BLaER1 (cell line): ENCODE measurements around the gene NFIA.

ENCODE experiments used
- H3K27ac ChIP-seq: shearing (Covaris generic); formaldehyde crosslinking; 2 replicates; pipeline ENCODE4 v1.8.1; 2022
- H3K27me3 ChIP-seq: shearing (Covaris generic); formaldehyde crosslinking; 2 replicates; pipeline ENCODE4 v1.8.1; 2022
- H3K36me3 ChIP-seq: shearing (Covaris generic); formaldehyde crosslinking; 2 replicates; pipeline ENCODE4 v1.8.1; 2022
- H3K4me1 ChIP-seq: shearing (Covaris generic); formaldehyde crosslinking; 2 replicates; pipeline ENCODE4 v1.8.1; 2022
- H3K4me2 ChIP-seq: shearing (Covaris generic); formaldehyde crosslinking; 2 replicates; pipeline ENCODE4 v1.8.1; 2022
- H3K4me3 ChIP-seq: shearing (Covaris generic); formaldehyde crosslinking; 2 replicates; pipeline ENCODE4 v1.8.1; 2022
- H3K9ac ChIP-seq: shearing (Covaris generic); formaldehyde crosslinking; 2 replicates; pipeline ENCODE4 v1.8.1; 2022
- H3K9me3 ChIP-seq: shearing (Covaris generic); formaldehyde crosslinking; 2 replicates; pipeline ENCODE4 v1.8.1; 2022
- H4K20me1 ChIP-seq: shearing (Covaris generic); formaldehyde crosslinking; 2 replicates; pipeline ENCODE4 v1.8.1; 2022
- Cebpa-rat ChIP-seq: shearing (Covaris generic); IDR thresholded peaks from 2 replicates; pipeline ENCODE4 v1.8.1; 2022

The NFIA gene

DNA sequence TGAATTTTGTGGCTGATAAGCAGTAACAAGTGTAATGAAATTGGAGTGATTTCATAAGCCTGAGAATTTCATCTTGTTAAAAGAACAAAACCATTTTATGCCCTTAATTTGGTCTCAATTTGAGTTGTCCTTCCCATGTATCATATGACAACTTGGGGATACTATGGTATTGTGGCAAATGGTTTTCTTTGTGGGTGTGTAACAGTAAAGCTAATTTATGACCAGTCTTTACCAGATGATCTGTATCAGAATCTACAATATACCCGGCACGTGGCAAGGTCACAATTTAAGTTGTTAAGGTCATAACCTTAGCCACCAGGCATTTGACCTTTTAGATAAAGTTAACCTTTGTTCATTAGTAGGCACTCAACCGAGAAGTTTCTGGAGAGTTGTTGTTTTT lies 9.1 kb downstream of the NFIA start:
- Histone ChIP-seq H4K20me1 (no peaks in the 10 kb centered on the region; the same call in 1 of the 2 replicates), H3K4me1 (no peaks in the 10 kb centered on the region), H3K9me3 (no peaks in the 10 kb centered on the region), H3K27me3 (peaks cover 13% of the 10 kb centered on the region), H3K36me3 (no peaks in the 10 kb centered on the region), H3K4me3 (no peak overlapping the region), H3K9ac (no peak overlapping the region), H3K27ac (no peak overlapping the region), H3K4me2 (no peak overlapping the region)
- TF ChIP-seq Cebpa-rat = no peak

DNA sequence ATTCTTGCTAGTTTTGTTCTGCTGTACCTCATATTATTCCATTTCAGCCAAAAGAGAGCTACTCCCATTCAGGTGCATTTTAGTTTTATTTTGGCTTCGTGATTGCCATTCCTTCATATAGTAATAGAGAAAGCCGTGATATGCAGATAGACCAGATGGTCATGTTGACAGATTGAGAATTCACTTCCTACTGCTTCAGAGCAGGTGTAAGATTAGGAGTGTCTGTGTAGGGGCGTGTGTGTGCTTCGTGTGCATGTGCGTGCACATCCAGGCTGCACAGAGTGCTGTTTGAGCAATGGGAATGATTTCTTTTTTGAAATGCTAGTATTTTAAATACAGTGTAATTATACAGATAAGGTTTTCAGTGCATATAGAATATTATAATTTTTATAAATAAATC lies 10.3 kb downstream of the NFIA start:
- no peak overlapping the region for H3K4me2 ChIP-seq
- H3K9ac ChIP-seq = no peak overlapping the region
- H4K20me1 ChIP-seq = no peaks in the 10 kb centered on the region
- no peak for TF ChIP-seq Cebpa-rat
- H3K27ac ChIP-seq = no peak overlapping the region
- no peaks in the 10 kb centered on the region for H3K36me3 ChIP-seq
- H3K9me3 ChIP-seq = no peaks in the 10 kb centered on the region
- H3K27me3 ChIP-seq = peaks cover 10% of the 10 kb centered on the region
- H3K4me1 ChIP-seq = no peaks in the 10 kb centered on the region
- H3K4me3 ChIP-seq = no peak overlapping the region

DNA sequence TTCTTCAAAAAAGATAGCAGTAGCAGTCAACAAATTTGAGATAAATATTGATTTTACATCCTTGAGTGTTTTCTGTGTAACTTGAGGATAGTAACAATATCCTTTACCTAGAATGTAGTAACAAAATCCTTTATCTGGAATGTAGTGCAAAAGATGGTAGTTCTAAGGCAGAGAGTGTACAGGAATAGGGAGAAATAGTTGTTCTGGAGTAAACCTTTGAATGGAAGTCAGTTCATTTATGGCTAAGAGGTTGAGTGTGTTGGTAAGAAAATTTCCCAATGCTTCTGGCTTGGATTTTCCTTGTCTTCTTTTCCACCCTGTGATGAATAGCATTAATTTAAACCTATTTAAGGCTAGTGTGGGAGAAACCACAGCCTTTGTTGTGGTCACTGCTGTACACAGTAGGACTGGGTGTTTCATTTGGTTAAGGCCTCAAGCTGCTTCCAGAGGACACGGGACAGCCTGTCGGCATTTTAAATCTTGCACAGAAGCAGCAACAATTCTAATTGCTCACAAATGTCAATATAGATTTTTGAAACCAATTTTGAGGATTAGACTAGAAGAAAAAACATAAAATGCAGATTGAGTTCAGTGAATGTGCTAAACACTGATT lies 11.3 kb downstream of the NFIA start:
- Histone ChIP-seq H3K9me3 (no peaks in the 10 kb centered on the region), H4K20me1 (no peaks in the 10 kb centered on the region), H3K27ac (no peak overlapping the region), H3K4me3 (no peak overlapping the region), H3K36me3 (no peaks in the 10 kb centered on the region), H3K4me2 (no peak overlapping the region), H3K4me1 (no peaks in the 10 kb centered on the region), H3K9ac (no peak overlapping the region), H3K27me3 (no peaks in the 10 kb centered on the region)
- TF ChIP-seq Cebpa-rat = no peak

DNA sequence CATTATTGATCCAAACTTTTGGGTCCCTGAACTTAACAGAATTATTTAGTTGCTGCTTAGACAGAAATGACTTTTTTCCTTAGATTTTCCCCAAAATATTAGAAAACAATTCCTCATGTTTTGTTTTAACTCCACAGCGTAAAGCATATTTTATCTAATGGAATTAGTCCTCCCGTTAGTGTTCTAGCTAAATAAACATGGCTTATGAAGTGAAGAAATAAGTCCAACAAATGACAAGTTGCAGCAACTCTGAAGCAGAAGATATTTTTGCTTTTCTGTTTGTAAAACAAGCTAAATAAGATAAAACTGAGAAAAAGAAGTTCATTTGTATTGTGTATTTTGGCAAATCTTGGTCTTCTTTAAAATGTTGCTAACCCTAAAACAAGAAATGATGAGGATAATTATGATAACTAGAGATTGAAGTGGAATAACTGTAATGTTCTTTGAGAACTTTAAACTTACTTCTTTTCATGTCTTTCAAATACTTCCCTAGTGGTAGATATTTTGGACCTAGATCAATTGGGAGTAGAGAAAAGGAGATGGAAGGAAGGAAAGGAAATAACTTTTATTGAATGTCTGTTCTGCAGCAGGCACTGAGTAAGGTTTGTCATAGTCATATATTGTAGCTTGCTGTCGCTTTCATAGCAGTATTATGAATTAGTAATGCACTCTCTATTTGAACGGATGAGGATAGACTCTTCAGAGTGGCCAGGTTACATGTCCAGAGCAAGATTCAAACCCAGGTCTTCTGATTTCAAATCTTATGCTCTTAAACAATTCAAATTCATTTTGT lies 12.5 kb downstream of the NFIA start:
- no peaks in the 10 kb centered on the region for H3K27me3 ChIP-seq
- no peak overlapping the region for H3K9ac ChIP-seq
- H3K9me3 ChIP-seq = no peaks in the 10 kb centered on the region
- H3K27ac ChIP-seq = no peak overlapping the region
- no peak overlapping the region for H3K4me2 ChIP-seq
- no peak overlapping the region for H3K4me3 ChIP-seq
- TF ChIP-seq Cebpa-rat = no peak
- H3K4me1 ChIP-seq = no peaks in the 10 kb centered on the region
- no peaks in the 10 kb centered on the region for H3K36me3 ChIP-seq
- H4K20me1 ChIP-seq = no peaks in the 10 kb centered on the region

DNA sequence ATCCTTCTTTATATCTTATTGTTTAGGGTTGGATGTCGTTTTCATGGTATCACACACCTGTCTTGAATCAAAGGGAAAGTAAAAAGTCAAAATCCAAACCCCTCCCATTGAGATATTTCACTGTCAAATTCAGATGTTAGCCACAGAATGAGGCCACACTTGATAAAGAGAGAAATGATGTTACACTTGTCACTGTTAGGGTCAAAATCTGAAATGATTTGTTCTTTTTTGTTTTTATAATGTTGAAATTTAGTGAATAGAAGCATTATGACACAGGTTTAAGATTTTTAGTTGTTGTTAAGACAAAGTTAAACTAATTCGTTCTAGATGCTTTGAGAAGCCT lies 13.1 kb downstream of the NFIA start:
- no peaks in the 10 kb centered on the region for H3K27me3 ChIP-seq
- no peak for TF ChIP-seq Cebpa-rat
- H3K4me2 ChIP-seq = no peak overlapping the region
- H3K4me1 ChIP-seq = no peaks in the 10 kb centered on the region
- H3K4me3 ChIP-seq = no peak overlapping the region
- no peaks in the 10 kb centered on the region for H3K9me3 ChIP-seq
- H3K27ac ChIP-seq = no peak overlapping the region
- no peak overlapping the region for H3K9ac ChIP-seq
- no peaks in the 10 kb centered on the region for H4K20me1 ChIP-seq
- H3K36me3 ChIP-seq = no peaks in the 10 kb centered on the region

DNA sequence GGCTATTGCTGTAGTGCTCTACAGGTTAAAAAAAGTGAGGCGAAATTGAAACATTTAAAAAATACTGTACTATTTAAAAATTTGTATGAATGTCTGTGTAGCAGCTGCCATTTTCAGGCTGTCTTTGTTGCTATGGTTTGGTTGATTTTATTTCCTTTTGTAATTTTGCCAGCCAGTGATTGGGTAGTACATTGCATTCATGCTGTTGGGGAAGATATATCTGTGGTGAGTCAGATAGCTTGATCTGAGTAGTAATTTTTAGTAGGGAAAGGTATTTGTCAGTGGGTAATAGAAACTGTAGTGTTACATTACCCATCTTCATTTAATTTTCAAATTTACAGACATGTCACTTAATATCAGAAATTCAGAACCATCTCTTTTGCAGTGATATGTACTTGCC lies 15.0 kb downstream of the NFIA start:
- Histone ChIP-seq H3K4me1 (no peaks in the 10 kb centered on the region), H3K27me3 (no peaks in the 10 kb centered on the region), H4K20me1 (no peaks in the 10 kb centered on the region), H3K9ac (no peak overlapping the region), H3K9me3 (no peaks in the 10 kb centered on the region), H3K36me3 (no peaks in the 10 kb centered on the region), H3K4me3 (no peak overlapping the region), H3K27ac (no peak overlapping the region), H3K4me2 (no peak overlapping the region)
- no peak for TF ChIP-seq Cebpa-rat

DNA sequence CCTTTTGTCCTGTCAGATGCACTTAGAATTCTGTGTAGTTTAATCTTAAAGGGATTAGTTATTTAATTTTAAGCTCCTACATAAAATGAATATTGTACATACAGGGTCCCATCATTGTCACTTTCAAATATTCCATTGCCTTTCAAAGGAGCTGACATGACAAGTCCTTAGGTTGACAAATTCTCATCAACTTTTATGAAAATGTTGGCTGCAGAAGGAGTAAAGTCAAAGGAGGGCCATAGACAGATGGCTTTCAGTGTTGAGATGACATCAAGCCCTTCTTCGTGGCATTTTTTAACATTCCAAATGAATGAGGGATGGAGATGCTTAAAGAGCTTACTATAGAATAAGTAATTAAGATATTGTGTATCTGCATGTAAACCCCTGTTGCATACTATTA lies 15.4 kb downstream of the NFIA start:
- Histone ChIP-seq H3K4me1 (no peaks in the 10 kb centered on the region), H3K9ac (no peak overlapping the region), H3K9me3 (no peaks in the 10 kb centered on the region), H3K4me3 (no peak overlapping the region), H3K36me3 (no peaks in the 10 kb centered on the region), H4K20me1 (no peaks in the 10 kb centered on the region), H3K4me2 (no peak overlapping the region), H3K27ac (no peak overlapping the region), H3K27me3 (no peaks in the 10 kb centered on the region)
- TF ChIP-seq Cebpa-rat = no peak

DNA sequence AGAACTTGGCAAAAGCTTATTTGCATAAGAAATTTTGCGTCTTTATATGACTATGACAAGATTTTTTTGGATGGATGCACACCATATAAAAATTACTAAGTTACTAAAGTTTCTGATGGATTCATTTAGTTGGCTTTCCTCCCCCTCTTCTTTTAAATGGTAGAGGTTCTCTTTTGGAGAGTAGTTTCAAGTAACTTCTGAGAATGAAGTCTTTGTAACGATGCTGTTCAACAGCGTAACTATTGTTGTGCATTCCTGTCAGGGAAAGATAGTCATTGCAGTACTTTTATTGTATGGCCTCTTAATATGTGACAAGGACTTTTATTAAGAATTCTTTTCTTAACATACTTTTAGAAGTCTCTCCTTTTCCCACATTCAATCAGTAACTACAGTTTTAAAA lies 16.0 kb downstream of the NFIA start:
- Histone ChIP-seq H3K27me3 (no peaks in the 10 kb centered on the region), H3K4me2 (no peak overlapping the region), H4K20me1 (no peaks in the 10 kb centered on the region), H3K9me3 (no peaks in the 10 kb centered on the region), H3K9ac (no peak overlapping the region), H3K27ac (no peak overlapping the region), H3K4me1 (no peaks in the 10 kb centered on the region), H3K36me3 (no peaks in the 10 kb centered on the region), H3K4me3 (no peak overlapping the region)
- no peak for TF ChIP-seq Cebpa-rat

DNA sequence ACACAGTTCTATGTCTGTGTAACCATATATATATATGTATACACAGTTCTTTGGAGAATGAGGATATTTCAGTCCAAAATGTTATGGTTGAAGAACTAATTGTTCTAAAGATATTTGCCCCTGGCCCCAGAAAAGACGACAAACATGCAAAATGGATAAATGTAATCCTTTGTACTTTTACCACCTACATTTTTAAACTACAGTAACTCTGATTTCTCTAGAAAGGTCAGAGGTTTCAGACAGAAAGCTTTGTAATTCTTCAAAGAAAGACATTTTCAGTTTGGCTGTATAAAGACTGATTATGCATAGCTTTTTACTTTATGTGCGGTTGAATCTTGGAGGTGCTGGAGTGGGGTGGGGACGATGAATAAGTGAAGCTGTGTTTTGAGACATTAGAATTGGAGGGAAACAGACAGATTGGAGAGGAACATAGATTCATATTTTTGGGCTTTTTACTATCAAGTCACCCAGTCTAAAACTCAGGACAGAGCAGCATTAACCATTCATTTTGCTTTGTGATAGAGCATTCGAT lies 16.6 kb downstream of the NFIA start:
- H3K4me3 ChIP-seq = no peak overlapping the region
- no peaks in the 10 kb centered on the region for H3K27me3 ChIP-seq

DNA sequence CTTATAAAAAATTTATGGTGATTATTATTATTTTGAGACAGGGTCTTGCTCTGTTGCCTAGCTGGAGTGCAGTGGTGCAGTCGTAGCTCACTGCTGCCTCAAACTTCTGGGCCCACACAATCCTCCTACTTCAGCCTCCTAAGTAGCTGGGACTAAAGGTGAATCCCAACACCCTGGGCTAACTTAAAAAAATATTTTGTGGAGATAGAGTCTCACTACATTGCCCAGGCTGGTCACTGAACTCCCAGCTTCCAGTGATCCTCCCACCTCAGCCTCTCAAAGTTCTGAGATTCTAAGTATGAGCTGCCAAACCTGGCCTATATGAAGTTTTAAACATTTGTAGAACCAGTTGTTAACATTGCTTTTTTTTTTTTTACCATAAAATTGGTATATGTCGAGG lies 18.2 kb downstream of the NFIA start:
- H3K4me1 ChIP-seq = no peaks in the 10 kb centered on the region
- H3K4me3 ChIP-seq = no peak overlapping the region
- no peak overlapping the region for H3K4me2 ChIP-seq
- H3K9me3 ChIP-seq = no peaks in the 10 kb centered on the region
- H4K20me1 ChIP-seq = no peaks in the 10 kb centered on the region
- H3K36me3 ChIP-seq = no peaks in the 10 kb centered on the region
- H3K9ac ChIP-seq = no peak overlapping the region
- no peaks in the 10 kb centered on the region for H3K27me3 ChIP-seq
- no peak overlapping the region for H3K27ac ChIP-seq
- no peak for TF ChIP-seq Cebpa-rat

More for the DNA sequence above, 16.6 kb downstream of the NFIA start:
- Histone ChIP-seq H3K4me2 (no peak overlapping the region), H3K4me1 (no peaks in the 10 kb centered on the region), H3K9me3 (no peaks in the 10 kb centered on the region), H3K36me3 (no peaks in the 10 kb centered on the region), H3K9ac (no peak overlapping the region), H4K20me1 (no peaks in the 10 kb centered on the region), H3K27ac (no peak overlapping the region)
- no peak for TF ChIP-seq Cebpa-rat
